DOHH2 (cell line): ENCODE measurements around the gene ZFAND3.

Source experiments
- CTCF ChIP-seq: fragments of 200-600 bp; sonication (generic); IDR thresholded peaks from one replicate; pipeline ENCODE4 v1.5.1; 2014; ENCODE audit warnings: antibody characterized with exemption, mild to moderate bottlenecking, low read depth, low read length; ENCODE audit not compliant: poor library complexity, severe bottlenecking
- EZH2phosphoT487 ChIP-seq: fragments of 200-600 bp; sonication (generic); IDR thresholded peaks from 2 replicates; pipeline ENCODE4 v1.6.1; 2017; ENCODE audit warnings: borderline replicate concordance, mild to moderate bottlenecking, antibody characterized with exemption, low read length, moderate library complexity, mixed read lengths

GRCh38 chr6:38141085-38141484, 321.6 kb downstream of the ZFAND3 start:
- TF ChIP-seq CTCF (no peak), EZH2phosphoT487 (no peak)
